Trophoblast cell (in vitro differentiated cells and primary cell): ENCODE results near the gene CRABP2.

Source experiments
- DNase-seq, 2 donors: peaks; one replicate each; pipeline ENCODE4 v3.0.0-alpha.2; 2016
- H2AFZ ChIP-seq: 2 replicates; pipeline ENCODE4 v1.6.1; 2013; ENCODE audit warnings: low read length, moderate library complexity, mild to moderate bottlenecking; ENCODE audit not compliant: insufficient read depth, poor library complexity
- H2AK5ac ChIP-seq: 2 replicates; pipeline ENCODE4 v1.6.1; 2013; ENCODE audit warnings: mild to moderate bottlenecking, low read length
- H2BK120ac ChIP-seq: 2 replicates; pipeline ENCODE4 v1.6.1; 2013; ENCODE audit warnings: low read length, mild to moderate bottlenecking, moderate library complexity; ENCODE audit not compliant: insufficient read depth, poor library complexity
- H2BK12ac ChIP-seq: 2 replicates; pipeline ENCODE4 v1.6.1; 2013; ENCODE audit warnings: mild to moderate bottlenecking, low read length, moderate library complexity
- H2BK5ac ChIP-seq: 2 replicates; pipeline ENCODE4 v1.6.1; 2013; ENCODE audit warnings: low read length, low read depth, moderate library complexity, mild to moderate bottlenecking; ENCODE audit not compliant: poor library complexity
- H3K14ac ChIP-seq: 2 replicates; pipeline ENCODE4 v1.6.1; 2013; ENCODE audit warnings: mild to moderate bottlenecking, low read length
- H3K18ac ChIP-seq: 2 replicates; pipeline ENCODE4 v1.6.1; 2013; ENCODE audit warnings: mild to moderate bottlenecking, low read length
- H3K23ac ChIP-seq: 2 replicates; pipeline ENCODE4 v1.6.1; 2013; ENCODE audit warnings: low read length
- H3K27ac ChIP-seq: 2 replicates; pipeline ENCODE4 v1.5.1; 2013; ENCODE audit warnings: low read depth, mild to moderate bottlenecking, inconsistent platforms, low read length, moderate library complexity
- H3K27me3 ChIP-seq: 2 replicates; pipeline ENCODE4 v1.6.1; 2013; ENCODE audit warnings: inconsistent platforms, mild to moderate bottlenecking, low read length, moderate library complexity; ENCODE audit not compliant: insufficient read depth
- H3K36me3 ChIP-seq, 2 experiments: 1 replicate in 1 of 2; 2 replicates in 1 of 2; pipeline ENCODE4 v1.6.1; 2013; ENCODE audit warnings: low read length in 2 of 2, mild to moderate bottlenecking in 2 of 2, moderate library complexity in 1 of 2; ENCODE audit not compliant: insufficient read depth in 2 of 2, control insufficient read depth in 1 of 2
- H3K4ac ChIP-seq: 2 replicates; pipeline ENCODE4 v1.6.1; 2013; ENCODE audit warnings: low read depth, mild to moderate bottlenecking, low read length, moderate library complexity
- H3K4me1 ChIP-seq, 2 experiments: 1 replicate in 1 of 2; 2 replicates in 1 of 2; pipeline ENCODE4 v1.6.1; 2013; ENCODE audit warnings: low read length in 2 of 2, mild to moderate bottlenecking in 2 of 2, moderate library complexity in 1 of 2; ENCODE audit not compliant: insufficient read depth in 2 of 2, control insufficient read depth in 1 of 2
- H3K4me2 ChIP-seq: 2 replicates; pipeline ENCODE4 v1.6.1; 2013; ENCODE audit warnings: inconsistent platforms, mild to moderate bottlenecking, low read length, moderate library complexity
- H3K4me3 ChIP-seq: 2 replicates; pipeline ENCODE4 v1.5.1; 2013; ENCODE audit warnings: mild to moderate bottlenecking, low read depth, low read length, inconsistent platforms
- H3K79me1 ChIP-seq: one replicate; pipeline ENCODE4 v1.6.1; 2013; ENCODE audit warnings: low read length
- H3K79me2 ChIP-seq: 2 replicates; pipeline ENCODE4 v1.6.1; 2013; ENCODE audit warnings: low read length, mild to moderate bottlenecking; ENCODE audit not compliant: control insufficient read depth, insufficient read depth, poor library complexity
- H3K9ac ChIP-seq: 2 replicates; pipeline ENCODE4 v1.6.1; 2013; ENCODE audit warnings: mild to moderate bottlenecking, low read length
- H3K9me3 ChIP-seq: 2 replicates; pipeline ENCODE4 v1.6.1; 2013; ENCODE audit warnings: low read depth, mild to moderate bottlenecking, control low read depth, inconsistent platforms, low read length; ENCODE audit not compliant: insufficient read depth
- H4K12ac ChIP-seq: 2 replicates; pipeline ENCODE4 v1.6.1; 2013; ENCODE audit warnings: low read depth, mild to moderate bottlenecking, low read length, moderate library complexity
- H4K8ac ChIP-seq: 2 replicates; pipeline ENCODE4 v1.6.1; 2013; ENCODE audit warnings: low read depth, mild to moderate bottlenecking, low read length, moderate library complexity
- H4K91ac ChIP-seq: one replicate; pipeline ENCODE4 v1.6.1; 2013; ENCODE audit warnings: low read depth, mild to moderate bottlenecking, low read length, moderate library complexity
- WGBS: extraction: QIAGEN DNeasy Blood & Tissue Kit; methylation state at CpG from one replicate; pipeline ENCODE4 v1.1.7; 2013; ENCODE audit warnings: missing lambda C conversion rate; ENCODE audit not compliant: insufficient read length, insufficient coverage; ENCODE audit errors: extremely low coverage; 5-methylcytosine and 5-hydroxymethylcytosine counted together

CRABP2 gene

DNA sequence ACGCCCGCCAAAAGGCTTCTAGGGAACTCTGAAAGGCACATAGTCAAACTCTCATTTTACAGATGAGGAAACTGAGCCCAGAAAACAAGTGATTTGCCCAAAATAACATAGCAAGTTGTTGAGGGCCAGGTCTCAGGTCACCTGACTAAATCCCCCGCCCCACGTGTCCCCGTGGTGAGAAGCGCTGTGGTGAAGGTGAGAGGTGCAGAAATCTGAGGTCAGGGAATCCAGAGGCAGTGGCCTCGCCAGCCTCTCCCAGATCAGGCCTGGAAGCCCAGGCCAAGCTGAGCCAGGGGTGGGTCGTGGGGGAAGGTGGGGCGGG is 41.0 kb upstream of the CRABP2 start:
- Histone ChIP-seq H4K12ac (peak overlapping the region; percentile 84), H3K4ac (peak overlapping the region; percentile 93), H3K9me3 (peaks cover 2% of the 10 kb centered on the region), H2AK5ac (peak overlapping the region; percentile 89), H3K18ac (peak overlapping the region; percentile 96), H3K36me3 (peaks cover 33 to 40% of the 10 kb centered on the region in 2 experiments), H3K4me2 (peak overlapping the region; percentile 67), H3K14ac (peak overlapping the region; percentile 95), H3K27ac (peak overlapping the region; percentile 100), H3K27me3 (no peaks in the 10 kb centered on the region), H3K9ac (peak overlapping the region; percentile 68), H3K4me1 (peaks cover 45% of the 10 kb centered on the region in 2 experiments), H3K79me2 (peaks cover 52% of the 10 kb centered on the region), H2AFZ (peak overlapping the region; percentile 61), H4K8ac (peak overlapping the region; percentile 97), H3K23ac (no peak overlapping the region), H4K91ac (peak overlapping the region; percentile 94), H2BK5ac (peak overlapping the region; percentile 79), H2BK12ac (peak overlapping the region; percentile 47), H3K79me1 (peaks cover 41% of the 10 kb centered on the region), H3K4me3 (no peak overlapping the region), H2BK120ac (peak overlapping the region; percentile 93)
- no CpG with 5 or more reads among the region's 9 CpGs for WGBS
- DNase-seq: no peak

DNA sequence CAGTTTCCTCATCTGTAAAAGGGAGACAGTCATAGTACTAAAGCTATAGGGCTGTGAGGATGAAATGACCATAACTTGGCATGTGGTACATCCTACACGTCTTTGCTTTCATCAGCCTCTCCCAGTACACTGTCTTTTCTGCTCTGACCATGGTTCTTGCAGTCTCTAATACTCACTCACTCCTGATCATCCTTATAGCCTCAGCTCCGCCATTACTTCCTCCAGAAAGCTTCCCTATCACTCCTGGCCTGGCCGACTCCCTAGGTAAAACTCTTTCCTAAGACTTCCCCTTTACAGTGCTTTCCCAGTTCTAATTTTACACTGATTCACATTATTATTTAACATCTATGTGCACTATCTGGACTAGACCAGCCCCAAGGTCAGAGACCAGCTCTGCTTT is 40.5 kb upstream of the CRABP2 start:
- no peak overlapping the region for H2BK12ac ChIP-seq
- no peak overlapping the region for H3K14ac ChIP-seq
- peak overlapping the region; percentile 11 for H3K9ac ChIP-seq
- peaks cover 48% of the 10 kb centered on the region for H3K79me2 ChIP-seq
- DNase-seq: no peak
- H4K91ac ChIP-seq: peak overlapping the region; percentile 94
- no peak overlapping the region for H3K23ac ChIP-seq
- no peak overlapping the region for H2AFZ ChIP-seq
- no peak overlapping the region for H3K27ac ChIP-seq
- H4K8ac ChIP-seq: peak overlapping the region; percentile 97
- no peak overlapping the region for H3K4me3 ChIP-seq
- peaks cover 45 to 47% of the 10 kb centered on the region in 2 experiments for H3K4me1 ChIP-seq
- H2BK120ac ChIP-seq: no peak overlapping the region
- H2AK5ac ChIP-seq: no peak overlapping the region
- no peaks in the 10 kb centered on the region for H3K27me3 ChIP-seq
- peak overlapping the region; percentile 67 for H3K4me2 ChIP-seq
- H4K12ac ChIP-seq: no peak overlapping the region
- H3K4ac ChIP-seq: peak overlapping the region; percentile 93
- peak overlapping the region; percentile 2 for H2BK5ac ChIP-seq
- peaks cover 2% of the 10 kb centered on the region for H3K9me3 ChIP-seq
- H3K79me1 ChIP-seq: peaks cover 37% of the 10 kb centered on the region
- H3K18ac ChIP-seq: no peak overlapping the region
- peaks cover 33 to 40% of the 10 kb centered on the region in 2 experiments for H3K36me3 ChIP-seq
- WGBS: no CpG with 5 or more reads among the region's 3 CpGs

GRCh38 chr1:156744786-156745419 is 39.5 kb upstream of the CRABP2 start:
- Histone ChIP-seq H3K18ac (peak overlapping the region; percentile 33), H2BK12ac (peak overlapping the region; percentile 19), H2BK120ac (no peak overlapping the region), H4K91ac (no peak overlapping the region), H3K23ac (no peak overlapping the region), H3K4me3 (no peak overlapping the region), H3K14ac (no peak overlapping the region), H4K8ac (peak overlapping the region; percentile 57), H3K27me3 (no peaks in the 10 kb centered on the region), H3K4me2 (no peak overlapping the region), H3K79me1 (peaks cover 31% of the 10 kb centered on the region), H3K4me1 (peaks cover 40 to 42% of the 10 kb centered on the region in 2 experiments), H2AFZ (no peak overlapping the region), H3K9me3 (no peaks in the 10 kb centered on the region), H2BK5ac (no peak overlapping the region), H3K4ac (peak overlapping the region; percentile 93), H3K9ac (peak overlapping the region; percentile 32), H2AK5ac (no peak overlapping the region), H3K27ac (no peak overlapping the region), H4K12ac (peak overlapping the region; percentile 48), H3K36me3 (peaks cover 33 to 40% of the 10 kb centered on the region in 2 experiments), H3K79me2 (peaks cover 38% of the 10 kb centered on the region)
- no peak for DNase-seq
- WGBS: no CpG with 5 or more reads among the region's 14 CpGs

DNA sequence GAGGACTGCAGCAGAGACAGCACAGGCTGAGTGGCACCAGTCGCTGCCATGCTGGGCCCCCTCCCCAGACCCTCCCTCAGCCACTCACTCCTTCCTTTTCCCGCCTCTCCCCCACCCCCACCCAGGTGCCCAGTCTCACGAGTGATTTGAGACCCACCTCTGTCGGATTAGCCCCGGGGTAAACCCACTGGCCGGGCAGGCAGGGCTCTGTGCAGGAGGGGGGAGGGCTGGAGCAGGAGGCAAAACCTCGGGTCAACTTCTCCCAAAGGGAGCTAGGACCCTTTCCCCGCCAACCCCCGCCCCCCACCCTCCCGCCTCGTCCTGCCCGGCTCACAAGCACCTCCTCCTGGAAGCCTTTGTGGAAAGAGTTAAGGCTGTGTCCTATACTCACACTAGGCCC is 39.0 kb upstream of the CRABP2 start:
- Histone ChIP-seq H4K12ac (no peak overlapping the region), H3K23ac (no peak overlapping the region), H2BK120ac (no peak overlapping the region), H3K4me3 (no peak overlapping the region), H3K4me1 (peaks cover 34 to 36% of the 10 kb centered on the region in 2 experiments), H2BK12ac (no peak overlapping the region), H2AFZ (no peak overlapping the region), H3K79me2 (peaks cover 32% of the 10 kb centered on the region), H3K4me2 (no peak overlapping the region), H3K14ac (no peak overlapping the region), H2BK5ac (no peak overlapping the region), H4K8ac (no peak overlapping the region), H3K9ac (peak overlapping the region; percentile 32), H3K27ac (no peak overlapping the region), H3K4ac (no peak overlapping the region), H3K36me3 (peaks cover 27 to 36% of the 10 kb centered on the region in 2 experiments), H3K9me3 (no peaks in the 10 kb centered on the region), H2AK5ac (no peak overlapping the region), H4K91ac (no peak overlapping the region), H3K79me1 (peaks cover 31% of the 10 kb centered on the region), H3K18ac (no peak overlapping the region), H3K27me3 (no peaks in the 10 kb centered on the region)
- WGBS: no CpG with 5 or more reads among the region's 12 CpGs
- DNase-seq: no peak
